Forelimb muscle (tissue), 1 donor: ENCODE measurements around the gene ENGASE. TPM values are rescaled to one million over a fixed set of nuclear protein-coding genes. Genes with fewer than 3 reads are reported as not detected.

Experiments used
- DNase-seq: peaks from one replicate; pipeline ENCODE4 v3.0.0-alpha.2; 2013; ENCODE audit warnings: low read depth
- polyA plus RNA-seq: library from polyadenylated mRNA; unstranded; fragments of 120-200 nt; gene quantifications from one replicate; pipeline ENCODE4 v1.2.1, GENCODE V29; 2013; ENCODE audit not compliant: insufficient read length

Gene ENGASE
- polyA plus RNA-seq, 1 donor = 17.9 TPM

DNA sequence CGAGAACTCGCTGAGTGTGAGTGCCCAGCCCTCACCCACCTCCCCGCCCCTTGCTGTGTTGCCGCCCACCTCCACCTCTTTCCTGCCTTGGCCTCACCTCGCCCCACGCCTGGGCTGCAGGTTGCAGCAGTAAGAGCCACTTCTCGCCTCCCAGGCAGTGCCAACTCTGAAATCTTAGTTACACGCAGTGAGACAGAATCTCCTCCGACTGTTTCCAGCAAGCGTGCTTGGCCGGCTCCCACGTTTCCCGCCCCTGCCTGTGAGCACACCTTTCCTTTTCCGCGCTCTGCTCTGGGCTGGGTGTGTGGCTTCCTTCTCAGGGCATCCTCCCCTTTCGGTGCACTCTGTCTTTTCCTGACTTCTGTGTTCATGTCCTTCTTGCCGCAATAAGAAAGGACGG is 5.7 kb downstream of the ENGASE start:
- DNase-seq = no peak

DNA sequence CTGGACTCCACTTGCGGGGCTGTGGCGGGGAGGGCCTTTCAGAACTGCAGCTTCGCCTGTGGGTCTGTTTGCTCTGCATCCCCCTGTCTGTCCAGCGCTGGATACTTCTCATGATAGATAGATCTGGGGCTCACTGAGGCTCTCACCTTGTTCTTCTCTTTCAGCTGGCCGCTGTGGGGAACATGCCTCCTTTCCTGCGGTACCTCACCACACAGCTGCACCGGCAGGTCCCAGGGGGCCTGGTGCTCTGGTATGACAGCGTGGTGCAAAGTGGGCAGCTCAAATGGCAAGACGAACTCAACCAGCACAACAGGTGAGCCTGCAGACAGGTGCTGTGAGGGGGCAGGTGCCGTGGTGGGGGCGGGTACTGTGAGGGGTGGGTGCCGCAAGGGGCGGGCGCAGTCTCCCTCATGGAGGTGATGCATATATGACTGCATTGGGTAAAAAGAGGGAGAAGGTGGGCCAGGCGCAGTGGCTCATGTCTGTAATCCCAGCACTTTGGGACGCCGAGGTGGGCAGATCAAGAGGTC is 6.2 kb downstream of the ENGASE start:
- DNase-seq = no peak

DNA sequence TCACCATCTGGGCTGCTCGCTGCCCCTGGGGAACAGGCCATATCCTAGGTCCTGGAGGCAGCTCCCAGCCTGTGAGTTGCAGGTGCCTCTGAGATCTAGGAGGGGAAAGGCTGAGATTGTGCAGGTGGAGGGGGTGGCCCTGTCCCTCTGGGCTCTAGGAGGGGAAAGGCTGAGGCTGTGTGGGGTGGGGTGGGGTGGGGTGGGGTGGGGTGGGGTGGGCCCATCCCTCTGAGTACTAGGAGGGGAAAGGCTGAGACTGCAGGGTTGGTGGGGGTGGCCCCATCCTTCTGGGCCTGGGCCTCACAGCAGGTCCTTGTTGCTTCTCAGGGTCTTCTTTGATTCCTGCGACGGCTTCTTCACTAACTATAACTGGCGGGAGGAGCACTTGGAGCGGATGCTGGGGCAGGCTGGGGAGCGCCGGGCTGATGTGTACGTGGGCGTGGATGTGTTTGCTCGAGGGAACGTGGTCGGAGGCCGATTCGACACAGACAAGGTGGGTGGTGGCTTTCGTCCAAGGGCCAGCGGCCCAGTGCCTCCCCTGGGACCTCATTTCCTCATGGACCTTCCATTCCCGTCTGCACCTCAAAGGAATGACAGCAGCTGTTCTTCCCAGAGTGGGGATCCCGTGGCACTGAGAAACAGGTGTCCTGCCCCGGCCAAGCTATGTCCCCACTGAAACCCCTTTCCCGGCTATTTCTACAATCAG is 7.1 kb downstream of the ENGASE start:
- DNase-seq = no peak

GRCh38 chr17:79082311-79083190 is 7.9 kb downstream of the ENGASE start:
- no peak for DNase-seq

DNA sequence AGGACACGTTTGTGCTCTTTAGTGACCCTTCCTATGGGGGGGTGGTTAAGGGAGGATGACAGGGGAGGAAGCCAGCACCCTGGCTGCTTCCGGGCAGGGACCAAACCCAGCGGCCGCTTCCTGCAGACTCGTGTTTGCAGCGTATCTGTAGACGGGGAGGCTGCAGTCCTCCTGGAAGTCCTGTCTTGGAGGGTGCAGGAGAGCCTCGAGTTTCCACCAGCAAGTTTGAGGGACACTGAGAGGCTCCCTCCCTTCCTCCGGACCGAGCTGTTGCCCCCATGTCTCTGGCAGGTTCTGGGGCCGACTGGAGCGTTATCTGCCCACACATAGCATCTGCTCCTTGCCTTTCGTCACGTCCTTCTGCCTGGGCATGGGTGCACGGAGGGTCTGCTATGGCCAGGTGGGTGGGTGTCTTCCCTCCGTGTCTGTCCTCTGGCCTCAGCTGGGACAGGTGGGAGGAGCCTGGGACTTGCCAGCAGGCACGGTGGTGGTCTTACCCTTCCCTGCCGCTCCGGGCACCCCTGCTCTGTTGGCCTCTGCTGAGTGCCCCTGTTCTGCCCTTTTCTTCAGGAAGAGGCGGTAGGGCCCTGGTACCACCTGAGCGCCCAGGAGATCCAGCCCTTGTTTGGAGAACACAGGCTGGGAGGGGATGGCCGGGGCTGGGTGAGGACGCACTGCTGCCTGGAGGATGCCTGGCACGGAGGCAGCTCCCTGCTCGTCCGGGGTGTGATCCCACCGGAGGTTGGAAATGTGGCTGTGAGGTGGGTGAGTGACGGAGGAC is 8.8 kb downstream of the ENGASE start:
- no peak for DNase-seq

DNA sequence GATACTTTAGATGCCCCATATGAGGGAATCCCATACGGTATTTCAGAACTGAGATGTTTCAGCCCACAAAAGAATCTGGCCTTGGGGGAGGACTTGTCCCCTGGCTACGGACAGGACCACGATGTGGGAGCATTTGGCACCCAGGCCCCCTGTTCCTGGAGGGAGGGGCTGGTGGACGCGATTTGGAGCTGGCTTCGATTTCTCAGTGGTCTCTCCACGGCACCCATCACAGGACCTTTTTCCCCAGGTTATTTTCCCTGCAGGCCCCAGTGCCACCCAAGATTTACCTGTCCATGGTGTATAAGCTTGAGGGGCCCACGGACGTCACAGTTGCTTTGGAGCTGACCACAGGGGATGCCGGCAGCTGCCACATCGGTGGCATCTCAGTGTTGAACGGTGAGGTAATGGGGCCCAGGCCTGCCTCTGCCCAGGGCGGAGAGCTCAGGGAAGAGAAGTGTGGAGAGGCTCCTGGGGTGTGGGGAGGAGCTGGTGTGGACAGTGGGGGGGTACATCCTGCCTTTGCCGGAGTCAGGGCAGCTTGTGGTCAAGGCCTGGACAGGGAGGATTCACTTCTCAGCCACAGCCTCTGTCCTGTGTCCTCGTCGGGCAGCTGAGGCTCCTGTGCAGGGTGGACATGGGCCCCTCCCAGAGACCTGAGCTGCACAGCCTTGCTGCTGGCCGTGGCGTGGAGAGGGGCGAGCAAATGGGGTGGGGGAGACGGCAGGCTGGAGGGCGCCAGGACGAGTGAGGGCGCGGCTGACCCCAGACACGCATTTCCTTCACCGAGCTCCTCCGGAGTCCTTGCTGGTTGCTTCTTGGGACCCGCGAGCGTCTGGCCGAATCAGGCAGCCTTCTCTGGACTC is 9.9 kb downstream of the ENGASE start:
- DNase-seq = no peak

DNA sequence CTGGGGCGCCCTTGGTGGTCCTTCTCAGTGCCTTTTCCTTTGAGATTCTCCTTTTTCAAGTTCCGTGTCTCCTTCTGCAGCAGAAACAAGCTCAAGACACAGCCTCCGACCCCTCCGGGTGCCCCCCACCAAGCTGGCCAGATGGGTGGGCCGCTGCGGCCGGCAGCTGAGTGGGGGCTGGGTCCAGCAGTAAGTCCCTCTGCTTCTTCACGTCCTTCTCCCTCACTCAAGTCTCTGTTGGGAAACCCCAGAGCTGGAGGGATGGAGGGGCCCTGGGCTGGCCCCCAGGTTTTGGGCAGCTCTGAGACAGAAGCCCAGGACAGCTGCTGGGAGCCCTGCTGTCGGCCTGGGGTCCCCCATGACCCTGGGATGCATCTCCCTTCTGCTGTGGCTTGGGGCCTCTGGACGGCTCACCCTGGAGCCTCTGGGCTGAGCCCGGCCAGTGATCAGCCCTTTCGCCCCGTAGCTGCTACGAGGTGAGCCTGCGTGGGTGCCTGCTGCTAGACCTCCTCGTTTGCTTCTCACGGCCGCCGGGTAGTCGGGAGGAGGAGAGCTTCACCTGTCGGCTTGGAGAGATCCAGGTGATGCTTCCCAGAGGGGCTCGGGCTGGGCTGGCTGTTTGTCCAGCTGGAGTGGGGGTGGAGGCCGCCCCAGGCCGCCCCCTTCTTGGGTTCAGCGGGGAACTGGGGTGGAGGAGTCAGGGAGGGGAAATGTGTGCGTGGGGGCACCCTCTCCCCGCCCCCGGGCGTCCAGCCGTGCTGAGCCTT is 10.7 kb downstream of the ENGASE start:
- DNase-seq = no peak

DNA sequence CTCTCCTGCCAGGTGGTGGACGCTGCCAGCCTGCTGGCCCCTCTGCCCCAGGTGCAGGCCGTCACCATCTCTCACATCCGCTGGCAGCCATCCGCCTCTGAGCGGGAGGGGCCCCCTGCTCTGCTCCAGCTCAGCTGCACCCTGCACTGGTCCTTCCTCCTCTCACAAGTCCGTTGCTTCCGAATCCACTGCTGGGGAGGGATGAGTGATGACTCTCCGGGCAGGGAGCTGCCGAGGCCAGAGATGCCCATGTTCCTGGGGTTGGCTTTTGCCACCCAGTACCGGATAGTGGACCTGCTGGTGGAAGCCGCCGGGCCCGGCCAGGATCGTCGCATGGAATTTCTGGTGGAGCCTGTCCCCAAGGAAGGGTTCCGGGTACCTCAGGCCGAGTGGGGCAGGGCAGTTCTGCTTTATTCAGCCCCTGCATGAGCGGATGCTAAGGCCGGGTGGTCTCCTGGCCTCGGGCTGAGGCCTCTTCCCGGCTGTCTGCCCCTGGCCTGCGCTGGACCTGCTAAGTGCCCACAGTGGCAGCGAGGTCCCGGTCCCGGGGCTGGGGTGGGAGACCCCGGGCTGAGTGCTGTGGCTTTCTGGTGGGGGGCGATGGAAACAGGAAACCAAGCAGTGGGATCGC is 11.4 kb downstream of the ENGASE start:
- DNase-seq = no peak

DNA sequence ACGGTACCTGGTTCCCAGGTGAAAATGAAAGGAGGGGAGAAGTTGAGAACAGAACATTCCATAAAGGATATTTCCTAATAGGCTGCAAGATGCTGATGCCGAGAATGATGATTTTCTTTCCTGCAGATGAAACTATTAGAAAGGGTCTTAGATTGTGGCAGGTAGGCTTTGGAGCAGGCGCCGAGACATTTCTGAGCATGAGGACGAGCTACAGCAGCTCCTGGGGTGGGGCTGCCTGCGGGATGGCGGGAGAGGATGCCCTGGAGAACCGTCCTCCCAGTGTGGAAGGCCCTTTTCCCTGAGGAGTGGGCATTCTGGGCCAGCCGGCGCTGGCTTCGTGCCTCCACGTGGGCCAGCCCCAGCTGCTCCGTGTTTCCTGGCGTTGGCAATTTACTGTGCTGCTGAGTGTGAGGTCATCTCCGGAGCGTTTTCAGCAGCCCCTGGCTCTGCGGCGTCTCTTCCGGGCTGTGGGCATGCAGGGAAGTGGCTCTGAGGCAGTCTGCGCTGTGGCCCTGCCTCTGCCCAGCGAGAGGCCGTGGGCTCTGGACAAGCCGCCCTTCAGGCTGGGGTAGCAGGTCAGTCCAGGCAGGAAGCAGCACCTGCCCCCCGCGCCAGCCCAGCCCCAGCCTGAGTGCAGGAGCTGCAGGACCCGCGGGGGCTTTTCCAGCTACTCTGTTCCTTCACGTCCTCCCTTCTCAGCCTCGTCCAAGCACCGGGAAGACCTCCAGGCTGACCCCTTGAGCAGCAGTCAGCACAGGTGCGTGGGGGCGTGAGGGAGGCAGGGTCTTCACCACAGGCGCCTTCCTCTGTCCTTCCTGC is 12.2 kb downstream of the ENGASE start:
- DNase-seq = no peak

- DNase-seq = peak; percentile 13
These were observed 13.0 kb downstream of the ENGASE start for GRCh38 chr17:79087428-79088143.

DNA sequence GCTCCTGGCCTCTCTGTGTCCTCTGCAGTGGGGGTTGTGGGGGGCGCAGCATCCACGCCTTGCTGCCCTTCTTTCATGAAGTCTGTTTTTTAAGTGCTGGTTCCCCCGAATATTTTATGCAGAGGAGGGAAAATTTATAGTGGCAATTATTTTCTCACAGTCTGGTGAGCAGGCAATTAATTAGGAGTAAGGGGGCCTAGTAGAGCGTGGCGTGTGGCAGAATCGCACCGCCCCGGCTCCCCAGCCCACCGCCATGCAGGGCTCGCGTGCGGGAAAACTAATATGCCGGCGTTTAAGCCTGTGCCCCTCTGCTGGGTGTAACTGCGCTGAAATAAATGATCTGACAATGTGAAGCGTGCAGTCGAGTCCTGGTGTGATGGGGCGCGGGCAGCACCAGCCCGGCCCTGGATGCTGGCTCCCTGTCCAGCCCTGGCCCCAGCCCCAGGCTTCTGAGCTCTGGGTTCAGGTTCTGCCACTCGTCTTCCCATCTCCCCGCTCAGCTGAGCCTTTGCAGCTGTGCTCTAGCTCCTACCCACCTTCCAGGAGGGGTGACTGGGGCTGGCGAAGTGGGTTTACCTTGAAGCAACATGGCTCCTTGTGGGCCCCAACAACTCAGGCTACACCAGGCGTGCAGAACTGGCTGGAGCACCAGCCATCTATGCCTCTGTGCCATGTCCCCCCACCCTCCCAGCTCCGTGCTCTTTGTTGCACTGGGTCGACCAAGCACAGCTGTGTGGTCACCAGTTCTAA is 13.8 kb downstream of the ENGASE start:
- no peak for DNase-seq

- no peak for DNase-seq
These were observed 14.3 kb downstream of the ENGASE start for GRCh38 chr17:79088997-79089328.

- no peak for DNase-seq
These were observed 15.3 kb downstream of the ENGASE start for GRCh38 chr17:79089720-79090442.

DNA sequence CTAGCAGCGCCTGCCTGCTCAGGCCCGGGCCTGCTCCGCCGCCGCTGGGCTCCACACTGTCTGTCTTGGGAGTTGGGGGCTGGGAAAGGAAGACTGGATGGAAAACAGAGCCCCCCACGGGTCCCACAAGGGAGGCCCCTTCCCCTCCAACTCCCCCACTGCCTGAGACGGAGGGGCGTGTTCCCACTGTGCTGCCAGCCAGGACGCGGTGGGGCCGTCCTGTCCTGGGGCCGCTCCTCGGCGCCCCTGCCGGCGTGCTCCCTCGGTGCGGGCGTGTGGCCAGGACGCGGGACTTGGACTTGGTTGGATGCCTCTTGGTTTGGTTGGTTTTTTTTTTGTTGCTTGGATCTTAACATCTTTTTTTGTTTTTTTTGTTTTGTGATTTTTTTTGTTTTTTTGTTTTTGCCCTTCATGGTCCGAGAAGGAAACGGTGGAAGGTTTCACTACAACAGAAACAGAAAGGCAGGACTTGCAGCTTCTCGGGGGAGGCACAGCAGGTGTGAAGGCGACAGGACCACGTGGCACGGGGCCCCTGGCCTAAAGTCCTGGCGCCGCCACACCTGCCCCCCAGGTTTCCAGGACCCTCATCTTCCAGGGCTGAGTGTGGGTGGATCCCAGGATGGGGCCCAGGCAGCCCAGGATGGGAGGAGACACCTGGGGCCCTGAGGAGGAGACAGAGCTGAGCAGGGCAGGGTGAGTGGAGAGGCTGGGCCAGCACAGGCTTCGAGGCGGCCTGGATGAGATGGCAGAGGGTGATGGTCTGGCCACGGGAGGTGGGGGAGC is 16.0 kb downstream of the ENGASE start:
- no peak for DNase-seq

DNA sequence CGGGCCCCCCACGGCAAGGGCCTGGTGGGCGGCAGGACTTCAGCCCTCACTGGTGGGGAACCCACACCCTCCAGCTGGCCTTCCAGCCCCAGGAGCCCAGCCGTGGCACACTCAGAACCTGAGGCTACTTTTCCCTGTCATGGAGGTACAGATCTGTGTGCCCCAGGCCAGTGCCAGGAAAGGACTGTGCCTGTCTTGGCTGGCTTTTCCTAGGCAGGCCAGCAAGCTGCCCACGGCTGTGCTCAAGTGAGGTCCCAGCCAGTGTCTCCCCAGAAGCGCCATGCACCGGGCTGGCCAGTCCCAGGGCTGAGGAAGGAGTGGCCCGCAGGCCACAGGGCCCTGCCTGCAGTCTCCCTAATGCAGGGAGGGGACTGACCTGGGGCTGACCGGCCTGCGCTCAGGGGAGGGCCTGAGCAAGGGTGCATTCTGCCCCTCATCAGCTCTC is 16.6 kb downstream of the ENGASE start:
- DNase-seq = no peak

- DNase-seq = no peak
These were observed 17.9 kb downstream of the ENGASE start for GRCh38 chr17:79092567-79092966.
